K562 (cell line): Measurements from ENCODE around the gene RETREG1. TPM values are rescaled to one million over a fixed set of nuclear protein-coding genes. Genes with fewer than 3 reads are reported as not detected.

Experiments used
- ATAC-seq: fragments of 200-7000 bp; cut with Tn5 transposase; 3 replicates; pipeline ENCODE4 v1.9.1; 2020; ENCODE audit warnings: moderate library complexity
- BruUV-seq: library from RNA; stranded (reverse); fragments of 400-500 nt; replicated peaks from 2 replicates; lab custom pipeline; 2021; lab: Mats Ljungman, UMichigan
- CTCF ChIA-PET: fragments of 300-600 bp; formaldehyde crosslinking; extraction: SDS; loops from one replicate; lab custom pipeline; 2021; ENCODE audit warnings: low intra/inter-chr PET ratio; lab: Yijun Ruan, JAX
- POLR2A ChIA-PET: fragments of 300-600, 350-650 bp; sonication (Branson Sonifier 250); formaldehyde crosslinking; extraction: SDS; loops from one replicate; lab custom pipeline; 2021; ENCODE audit warnings: antibody characterized with exemption, inconsistent platforms; lab: Yijun Ruan, JAX
- DNase-seq, 4 experiments: peaks; one replicate each; pipeline versions ENCODE4 v3.0.0 to v3.0.0-alpha.2; 2011 to 2018; ENCODE audit warnings: low spot score in 3 of 4, mixed read lengths in 3 of 4; ENCODE audit errors: extremely low read depth in 1 of 4
- FAIRE-seq: peaks from 2 replicates; lab custom pipeline; 2011; peaks lifted over from hg19 to GRCh38; lab: Jason Lieb, UNC
- H2AFZ ChIP-seq: 2 replicates; pipeline ENCODE4 v1.6.0; 2011; ENCODE audit warnings: low read depth, low read length, control low read depth, inconsistent platforms
- H3K27ac ChIP-seq: fragments of 200-600 bp; 3 replicates; pipeline ENCODE4 v1.8.0; 2011; ENCODE audit warnings: low read depth, mild to moderate bottlenecking, control low read depth, inconsistent platforms, low read length, moderate library complexity, mixed read lengths; ENCODE audit errors: extremely low read depth
- H3K27me3 ChIP-seq, 2 experiments: fragments of 300-600 bp in 1 of 2; 2 replicates in 1 of 2; 3 replicates in 1 of 2; pipeline versions ENCODE4 v1.6.0 to v1.8.0; 2011; ENCODE audit warnings: inconsistent platforms in 2 of 2, low read length in 2 of 2, mild to moderate bottlenecking in 1 of 2, mixed read lengths in 1 of 2, moderate library complexity in 1 of 2; ENCODE audit not compliant: control insufficient read depth in 2 of 2, insufficient read depth in 2 of 2
- H3K36me3 ChIP-seq: fragments of 300-600 bp; 3 replicates; pipeline ENCODE4 v1.8.0; 2011; ENCODE audit warnings: mild to moderate bottlenecking, low read length, inconsistent platforms; ENCODE audit not compliant: control insufficient read depth, insufficient read depth
- H3K4me1 ChIP-seq, 2 experiments: fragments of 200-600 bp in 1 of 2; replicated peaks in 1 of 2; 2 replicates in 1 of 2; 3 replicates in 1 of 2; pipeline versions ENCODE4 v1.5.1 to v1.8.0; 2011; ENCODE audit warnings: inconsistent platforms in 2 of 2, low read length in 2 of 2, mild to moderate bottlenecking in 1 of 2, mixed read lengths in 1 of 2, moderate library complexity in 1 of 2; ENCODE audit not compliant: control insufficient read depth in 2 of 2, insufficient read depth in 2 of 2
- H3K4me2 ChIP-seq: 2 replicates; pipeline ENCODE4 v1.6.1; 2011; ENCODE audit warnings: low read length, control low read depth, inconsistent platforms, mixed read lengths; ENCODE audit not compliant: insufficient read depth
- H3K4me3 ChIP-seq: fragments of 200-600 bp; sonication (generic), shearing (Covaris generic); 2 replicates; pipeline ENCODE4 v1.5.1; 2016; ENCODE audit warnings: control low read depth, inconsistent platforms
- H3K79me2 ChIP-seq: fragments of 200-600 bp; 3 replicates; pipeline ENCODE4 v1.8.0; 2011; ENCODE audit warnings: low read length, inconsistent platforms; ENCODE audit not compliant: control insufficient read depth, insufficient read depth
- H3K9ac ChIP-seq, 2 experiments: 2 replicates each; pipeline versions ENCODE4 v1.6.0 to v1.6.1; 2011; ENCODE audit warnings: low read depth in 2 of 2, low read length in 2 of 2, control low read depth in 1 of 2, inconsistent platforms in 1 of 2, mild to moderate bottlenecking in 1 of 2, mixed read lengths in 1 of 2; ENCODE audit not compliant: insufficient read depth in 1 of 2
- H3K9me1 ChIP-seq: one replicate; pipeline ENCODE4 v1.6.0; 2011; ENCODE audit warnings: inconsistent platforms, mild to moderate bottlenecking, low read length, moderate library complexity; ENCODE audit not compliant: control insufficient read depth, insufficient read depth
- H3K9me3 ChIP-seq: replicated peaks from 2 replicates; pipeline ENCODE4 v1.5.1; 2011; ENCODE audit warnings: low read depth, low read length, inconsistent platforms; ENCODE audit not compliant: control insufficient read depth, insufficient read depth
- H4K20me1 ChIP-seq: replicated peaks from 2 replicates; pipeline ENCODE4 v1.6.1; 2011; ENCODE audit warnings: low read length, inconsistent platforms, mixed read lengths; ENCODE audit not compliant: control insufficient read depth, insufficient read depth
- ARID2 ChIP-seq: fragments of 450-650 bp; IDR thresholded peaks from 2 replicates; pipeline ENCODE4 v1.6.1; 2017; ENCODE audit warnings: antibody characterized with exemption, mild to moderate bottlenecking
- BRD4 ChIP-seq: fragments of 200-600 bp; sonication (generic); IDR thresholded peaks from 2 replicates; pipeline ENCODE4 v1.6.1; 2017; ENCODE audit warnings: inconsistent platforms
- CTBP1 ChIP-seq: fragments of 450-650 bp; IDR thresholded peaks from 2 replicates; pipeline ENCODE4 v1.6.1; 2016; ENCODE audit warnings: borderline replicate concordance
- HDAC6 ChIP-seq: IDR thresholded peaks from 2 replicates; pipeline ENCODE4 v1.6.1; 2012; ENCODE audit warnings: low read depth, mild to moderate bottlenecking, control low read depth, inconsistent platforms, low read length, moderate library complexity
- KLF16 ChIP-seq: IDR thresholded peaks from 2 replicates; pipeline ENCODE4 v1.6.1; 2016; ENCODE audit warnings: antibody characterized with exemption
- NR1H2 ChIP-seq: sonication (generic); formaldehyde crosslinking; IDR thresholded peaks from 2 replicates; pipeline ENCODE4 v1.4.0; 2020; ENCODE audit warnings: mild to moderate bottlenecking, missing genetic modification reagents
- RFX7 ChIP-seq: fragments of 250-450 bp; sonication (Bioruptor Pico); IDR thresholded peaks from 2 replicates; pipeline ENCODE4 v1.5.1; 2021; ENCODE audit warnings: mild to moderate bottlenecking
- SP2 ChIP-seq: IDR thresholded peaks from 2 replicates; pipeline ENCODE4 v1.6.1; 2011; ENCODE audit warnings: mild to moderate bottlenecking, low read depth, low read length, moderate library complexity; ENCODE audit not compliant: poor library complexity, severe bottlenecking; ENCODE audit errors: extremely low read depth
- U2AF1 ChIP-seq: fragments of 200-400 bp; formaldehyde crosslinking; optimal IDR thresholded peaks from 2 replicates; pipeline ENCODE3; 2017; ENCODE audit warnings: mild to moderate bottlenecking, low read depth, low read length, moderate library complexity
- ZBTB17 ChIP-seq: fragments of 450-650 bp; formaldehyde crosslinking; IDR thresholded peaks from 2 replicates; pipeline ENCODE4 v1.4.0; 2020; ENCODE audit warnings: mild to moderate bottlenecking
- ZC3H4 ChIP-seq: sonication (generic); formaldehyde crosslinking; IDR thresholded peaks from 2 replicates; pipeline ENCODE4 v1.9.0; 2021; ENCODE audit warnings: missing genetic modification reagents, borderline replicate concordance
- ZNF143 ChIP-seq: sonication (generic); formaldehyde crosslinking; IDR thresholded peaks from 2 replicates; pipeline ENCODE4 v1.9.0; 2022; ENCODE audit warnings: mild to moderate bottlenecking, missing genetic modification reagents
- ZNF212 ChIP-seq: fragments of 450-650 bp; formaldehyde crosslinking; IDR thresholded peaks from 2 replicates; pipeline ENCODE4 v1.4.0; 2020; ENCODE audit warnings: mild to moderate bottlenecking
- ZNF696 ChIP-seq: fragments of 250-450 bp; sonication (Bioruptor Pico); conservative IDR thresholded peaks from 2 replicates; pipeline ENCODE4 v1.4.0; 2020; ENCODE audit warnings: mild to moderate bottlenecking, moderate library complexity
- ZNF778 ChIP-seq: fragments of 450-650 bp; formaldehyde crosslinking; IDR thresholded peaks from 2 replicates; pipeline ENCODE4 v1.4.0; 2020; ENCODE audit warnings: mild to moderate bottlenecking, moderate library complexity
- WGBS: fragments of 100-300 bp; shearing (Covaris generic); methylation state at CpG from one replicate; pipeline ENCODE4 v1.1.6; 2016; ENCODE audit warnings: low coverage, mixed read lengths; ENCODE audit not compliant: insufficient coverage; ENCODE audit errors: missing lambda C conversion rate; 5-methylcytosine and 5-hydroxymethylcytosine counted together
- in situ Hi-C: fragments of 300-500 bp; cut with MboI; formaldehyde crosslinking; loops from 4 replicates; pipeline ENCODE4 v1.15.0; 2018; ENCODE audit warnings: inconsistent platforms, mixed read lengths
- intact Hi-C: fragments of 100-400 bp; cut with micrococcal nuclease; formaldehyde crosslinking; loops from 2 replicates; pipeline ENCODE4 v1.14.2; 2022
- polyA plus RNA-seq, 8 experiments: library from polyadenylated mRNA; depleted of rRNA in 4 of 8; stranded (reverse) in 5 of 8; unstranded in 3 of 8; fragments of >200 nt; fragmentation: Nextera tagmentation in 2 of 8; fragmentation: Illumina TruSeq in 1 of 8; extraction: Ambion mirVana in 2 of 8; extraction: Trizol in 1 of 8; gene quantifications; 2 replicates each; pipeline versions ENCODE4 v1.2.1 to v1.2.3, GENCODE V29; 2011 to 2014; ENCODE audit warnings: inconsistent platforms in 1 of 8, missing spikeins in 1 of 8
- total RNA-seq, 7 experiments: library from RNA; depleted of rRNA in 6 of 7; stranded (reverse); fragments of >200 nt in 6 of 7; fragmentation: Illumina TruSeq in 2 of 7; extraction: Trizol in 2 of 7; gene quantifications; 2 replicates each; pipeline versions ENCODE4 v1.2.1 to v1.2.3, GENCODE V29; 2011 to 2021; ENCODE audit warnings: low replicate concordance in 1 of 7
- TF ChIP-seq, protein P1 (sequence below): sonication (generic); formaldehyde crosslinking; IDR thresholded peaks from 2 replicates; pipeline ENCODE4 v1.8.1; 2023; ENCODE audit warnings: mild to moderate bottlenecking, missing genetic modification reagents
- TF ChIP-seq, protein P2 (sequence below): sonication (generic); formaldehyde crosslinking; IDR thresholded peaks from 2 replicates; pipeline ENCODE4 v1.8.0; 2022; ENCODE audit warnings: missing genetic modification reagents, mild to moderate bottlenecking, borderline replicate concordance

RETREG1 gene
- total and polyA plus RNA-seq, 9 of the 15 experiments (the other 6 are each of a cell fraction or from before 2014, with no cell fraction given), result 0.01 to 0.20 (median 0.08) TPM; not detected in 5

DNA sequence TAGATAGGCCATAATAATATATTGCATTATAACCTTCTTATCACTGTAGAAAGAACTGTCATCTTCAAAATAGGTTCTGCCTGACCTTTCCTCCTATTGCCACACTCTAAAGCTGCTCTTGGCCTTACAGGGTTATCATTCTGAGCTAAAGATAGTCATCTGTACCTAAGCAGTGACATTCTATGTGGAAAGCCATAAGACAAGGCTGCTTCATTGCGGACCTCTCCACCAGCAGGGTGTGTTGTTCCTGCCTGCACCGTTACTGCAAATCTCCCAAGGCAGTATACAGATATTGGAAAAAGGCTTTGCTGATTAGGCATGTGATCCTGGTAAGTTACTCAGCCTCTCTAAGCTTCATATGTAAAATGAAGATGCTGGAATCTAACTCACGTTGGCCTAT is 159.3 kb downstream of the RETREG1 start (continued):
- TF ChIP-seq, protein P1, sequence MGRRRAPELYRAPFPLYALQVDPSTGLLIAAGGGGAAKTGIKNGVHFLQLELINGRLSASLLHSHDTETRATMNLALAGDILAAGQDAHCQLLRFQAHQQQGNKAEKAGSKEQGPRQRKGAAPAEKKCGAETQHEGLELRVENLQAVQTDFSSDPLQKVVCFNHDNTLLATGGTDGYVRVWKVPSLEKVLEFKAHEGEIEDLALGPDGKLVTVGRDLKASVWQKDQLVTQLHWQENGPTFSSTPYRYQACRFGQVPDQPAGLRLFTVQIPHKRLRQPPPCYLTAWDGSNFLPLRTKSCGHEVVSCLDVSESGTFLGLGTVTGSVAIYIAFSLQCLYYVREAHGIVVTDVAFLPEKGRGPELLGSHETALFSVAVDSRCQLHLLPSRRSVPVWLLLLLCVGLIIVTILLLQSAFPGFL (CRISPR knock-in tag), result no peak

DNA sequence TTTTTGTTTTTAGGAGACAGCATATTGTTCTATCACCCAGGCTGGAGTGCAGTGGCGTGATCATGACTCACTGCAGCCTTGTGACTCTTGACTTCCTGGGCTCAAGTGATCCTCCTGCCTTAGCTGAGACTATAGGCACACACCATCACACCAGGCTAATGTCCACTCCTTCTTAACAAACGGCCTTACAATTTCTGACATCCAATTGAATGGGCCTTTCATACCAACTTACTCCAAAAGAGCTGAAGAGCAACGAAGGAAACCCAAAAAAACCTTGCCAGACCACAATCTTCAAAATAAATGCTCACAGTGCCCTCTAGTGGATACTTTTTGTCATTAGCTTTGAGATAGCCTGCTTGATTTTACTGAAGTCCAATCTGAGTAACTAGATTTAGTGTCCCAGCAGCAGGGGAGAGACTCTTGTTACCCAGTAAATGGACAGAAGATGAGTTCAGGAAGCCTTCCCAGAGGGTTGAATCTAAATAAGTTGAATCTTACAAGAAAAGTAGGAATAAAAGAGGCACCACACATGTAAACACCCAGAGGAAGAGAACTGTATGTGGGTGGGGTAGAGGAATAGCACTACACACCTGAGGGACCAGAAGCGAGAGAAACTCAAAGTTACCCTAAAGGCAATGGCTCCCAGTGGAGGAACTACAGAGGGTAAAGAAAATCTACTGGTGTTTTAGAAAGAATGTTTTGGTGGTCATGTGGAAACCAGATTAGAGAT is 160.5 kb downstream of the RETREG1 start:
- 26% methylated on average over 4 of the region's 4 CpGs for WGBS
- H3K9me3 ChIP-seq, result no peaks in the 10 kb centered on the region
- ChIA-PET POLR2A (interaction anchor here (0.6 to 1.7 kb wide), 4 partner anchors 8 to 576 kb away, joined by 3 to 7 read pairs (median 3); no protein-coding TSS in a partner anchor), CTCF (interaction anchor here (0.6 to 2.1 kb wide), 2 partner anchors 9 to 110 kb away, joined by 3 to 4 read pairs; partner anchors contain the start of gene ZNF622)
- H3K9ac ChIP-seq, result no peak overlapping the region
- H3K27ac ChIP-seq, result peak overlapping the region; percentile 51; the same call in 1 of the 3 replicates
- peak; percentile 88 for ATAC-seq
- peaks cover 0 to 16% of the 10 kb centered on the region in 2 experiments; a peak in 2 of 5 replicates for H3K4me1 ChIP-seq
- H3K4me3 ChIP-seq, result no peak overlapping the region
- peaks cover 8% of the 10 kb centered on the region for H4K20me1 ChIP-seq
- BruUV-seq, result no TSS peak
- in situ Hi-C loops (loop anchor here (10.0 kb wide), 2 partner anchors 101 to 291 kb away; no protein-coding TSS in a partner anchor), intact Hi-C loops (loop anchor here (1.0 to 2.0 kb wide), 2 partner anchors 111 to 295 kb away; no protein-coding TSS in a partner anchor)
- FAIRE-seq, result peak; percentile 96
- H3K36me3 ChIP-seq, result peaks cover 95% of the 10 kb centered on the region
- H3K9me1 ChIP-seq, result peaks cover 4% of the 10 kb centered on the region
- H3K79me2 ChIP-seq, result peaks cover 33% of the 10 kb centered on the region
- DNase-seq, result peak; percentile 48 to 81 (median 54)
- H3K4me2 ChIP-seq, result peak overlapping the region; percentile 19; the same call in 1 of the 2 replicates
- H3K27me3 ChIP-seq, result no peaks in the 10 kb centered on the region
- no peak overlapping the region for H2AFZ ChIP-seq
- no peak for TF ChIP-seq U2AF1
- no peak for TF ChIP-seq ZNF143
- no peak for TF ChIP-seq BRD4
- peak; percentile 58; the same call in 1 of the 2 replicates for TF ChIP-seq ARID2
- TF ChIP-seq ZBTB17 (CRISPR knock-in tag), result no peak
- no peak for TF ChIP-seq KLF16
- no peak for TF ChIP-seq ZNF778 (CRISPR knock-in tag)
- no peak for TF ChIP-seq ZNF212 (CRISPR knock-in tag)
- TF ChIP-seq ZC3H4 (CRISPR knock-in tag), result no peak
- TF ChIP-seq ZNF696 (CRISPR knock-in tag), result no peak
- no peak for TF ChIP-seq RFX7 (CRISPR knock-in tag)
- no peak for TF ChIP-seq HDAC6
- TF ChIP-seq, protein P2, sequence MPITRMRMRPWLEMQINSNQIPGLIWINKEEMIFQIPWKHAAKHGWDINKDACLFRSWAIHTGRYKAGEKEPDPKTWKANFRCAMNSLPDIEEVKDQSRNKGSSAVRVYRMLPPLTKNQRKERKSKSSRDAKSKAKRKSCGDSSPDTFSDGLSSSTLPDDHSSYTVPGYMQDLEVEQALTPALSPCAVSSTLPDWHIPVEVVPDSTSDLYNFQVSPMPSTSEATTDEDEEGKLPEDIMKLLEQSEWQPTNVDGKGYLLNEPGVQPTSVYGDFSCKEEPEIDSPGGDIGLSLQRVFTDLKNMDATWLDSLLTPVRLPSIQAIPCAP (CRISPR knock-in tag), result no peak
- TF ChIP-seq CTBP1, result no peak
- TF ChIP-seq SP2, result no peak
- TF ChIP-seq NR1H2 (CRISPR knock-in tag), result no peak
